Fibroblast of skin of left biceps (primary cell): ENCODE measurements around the gene IL12RB1.
"Not testable (repeated sequence)": the region's sequence is repeated elsewhere in the genome, so short reads cannot be mapped to it uniquely, and the experiment has no call there.

Experiments used
- DNase-seq, 2 experiments: peaks; one replicate each; pipeline ENCODE4 v3.0.0-alpha.2; 2013; ENCODE audit warnings: low read depth in 2 of 2

The IL12RB1 gene

DNA sequence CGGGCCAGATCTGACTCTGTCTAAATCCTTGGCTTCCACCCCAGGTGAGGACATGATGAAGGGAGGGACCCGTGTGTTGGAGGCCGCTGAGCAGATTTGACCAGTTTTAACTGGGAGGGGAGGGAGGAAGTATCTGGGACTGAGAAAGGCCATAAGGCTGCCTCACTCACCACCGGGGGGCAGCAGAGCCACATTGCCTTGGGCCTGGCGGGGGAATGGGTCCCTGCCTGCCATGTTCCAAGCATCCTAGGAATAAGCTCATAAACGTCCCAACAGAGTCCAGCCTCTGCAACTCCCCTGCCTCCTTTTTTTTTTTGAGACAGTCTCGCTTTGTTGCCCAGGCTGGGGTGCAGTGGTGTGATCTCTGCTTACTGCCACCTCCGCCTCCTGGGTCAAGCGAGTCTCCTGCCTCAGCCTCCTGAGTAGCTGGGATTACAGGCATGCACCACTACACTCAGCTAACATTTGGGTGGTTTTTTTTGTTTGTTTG, 26.3 kb upstream of the IL12RB1 start:
- DNase-seq, result peak; percentile 28 to 29

GRCh38 chr19:18110609-18111232, 24.0 kb upstream of the IL12RB1 start:
- no peak for DNase-seq

GRCh38 chr19:18109733-18110608, 23.2 kb upstream of the IL12RB1 start:
- no peak for DNase-seq

GRCh38 chr19:18109341-18109732, 22.6 kb upstream of the IL12RB1 start:
- DNase-seq, result no peak

GRCh38 chr19:18108897-18109296, 22.2 kb upstream of the IL12RB1 start:
- no peak for DNase-seq

DNA sequence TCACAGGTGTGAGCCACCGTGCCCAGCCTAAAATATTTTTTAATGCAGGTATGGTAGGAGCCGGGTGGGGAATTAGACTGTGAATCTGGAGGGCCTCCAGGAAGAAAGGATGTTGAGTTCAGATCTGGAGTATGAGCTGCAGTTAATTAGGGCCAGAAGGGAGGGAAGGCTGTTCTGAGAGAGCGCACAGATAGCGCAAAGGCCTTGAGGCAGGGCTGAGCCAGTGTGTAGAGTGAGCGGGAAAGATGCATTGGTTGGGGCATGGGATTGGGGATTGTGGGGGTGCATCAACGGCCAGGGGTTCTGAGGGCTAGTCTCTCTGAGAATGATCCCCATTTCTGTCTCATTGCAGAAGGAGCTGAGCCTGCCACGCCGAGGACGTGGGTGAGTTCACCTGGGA, 20.5 kb upstream of the IL12RB1 start:
- DNase-seq, result no peak

- DNase-seq, result not testable (repeated sequence)
Measured at GRCh38 chr19:18105259-18105658, 18.5 kb upstream of the IL12RB1 start.

DNA sequence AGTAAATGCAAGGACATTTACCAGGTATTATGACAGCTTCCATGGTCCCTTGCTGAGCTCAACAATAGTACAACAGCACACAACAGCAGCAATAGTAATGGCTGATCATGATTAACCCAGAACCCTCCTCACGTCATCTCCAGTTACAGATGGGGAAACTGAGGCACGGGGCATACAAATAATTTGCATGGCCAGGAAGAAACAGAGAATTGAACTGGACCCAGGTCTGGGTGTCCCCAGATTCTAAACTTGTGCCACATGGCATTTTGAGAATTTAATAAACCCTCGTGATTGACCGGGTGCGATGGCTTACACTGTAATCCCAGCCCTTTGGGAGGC, 18.0 kb upstream of the IL12RB1 start:
- DNase-seq, result no peak

- DNase-seq, result no peak
Measured at GRCh38 chr19:18102916-18103542, 16.3 kb upstream of the IL12RB1 start.

GRCh38 chr19:18101268-18101667, 14.5 kb upstream of the IL12RB1 start:
- DNase-seq, result no peak

DNA sequence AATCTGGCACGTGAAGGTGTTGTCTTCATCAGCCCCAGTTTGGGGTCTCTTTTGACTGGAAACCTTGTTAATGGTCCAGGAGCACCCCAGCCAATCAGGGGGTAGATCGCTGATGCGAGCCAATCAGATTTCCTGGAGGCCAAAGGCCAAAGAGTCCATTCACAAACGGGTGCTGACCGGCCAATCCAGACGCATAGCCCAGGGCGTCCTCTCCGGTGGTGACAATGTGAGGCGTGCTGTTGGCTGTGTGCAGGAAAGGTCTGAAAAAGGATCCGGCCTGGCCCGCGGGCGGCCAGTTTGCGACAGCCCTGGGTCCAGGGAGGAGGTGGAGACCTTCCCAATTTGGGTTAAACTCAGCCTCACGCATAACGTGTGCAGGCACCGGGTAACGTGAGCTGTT, 14.0 kb upstream of the IL12RB1 start:
- DNase-seq, result no peak

- DNase-seq, result no peak
Measured at GRCh38 chr19:18099623-18099995, 12.9 kb upstream of the IL12RB1 start.

- DNase-seq, result no peak
Measured at GRCh38 chr19:18098891-18099622, 12.3 kb upstream of the IL12RB1 start.

DNA sequence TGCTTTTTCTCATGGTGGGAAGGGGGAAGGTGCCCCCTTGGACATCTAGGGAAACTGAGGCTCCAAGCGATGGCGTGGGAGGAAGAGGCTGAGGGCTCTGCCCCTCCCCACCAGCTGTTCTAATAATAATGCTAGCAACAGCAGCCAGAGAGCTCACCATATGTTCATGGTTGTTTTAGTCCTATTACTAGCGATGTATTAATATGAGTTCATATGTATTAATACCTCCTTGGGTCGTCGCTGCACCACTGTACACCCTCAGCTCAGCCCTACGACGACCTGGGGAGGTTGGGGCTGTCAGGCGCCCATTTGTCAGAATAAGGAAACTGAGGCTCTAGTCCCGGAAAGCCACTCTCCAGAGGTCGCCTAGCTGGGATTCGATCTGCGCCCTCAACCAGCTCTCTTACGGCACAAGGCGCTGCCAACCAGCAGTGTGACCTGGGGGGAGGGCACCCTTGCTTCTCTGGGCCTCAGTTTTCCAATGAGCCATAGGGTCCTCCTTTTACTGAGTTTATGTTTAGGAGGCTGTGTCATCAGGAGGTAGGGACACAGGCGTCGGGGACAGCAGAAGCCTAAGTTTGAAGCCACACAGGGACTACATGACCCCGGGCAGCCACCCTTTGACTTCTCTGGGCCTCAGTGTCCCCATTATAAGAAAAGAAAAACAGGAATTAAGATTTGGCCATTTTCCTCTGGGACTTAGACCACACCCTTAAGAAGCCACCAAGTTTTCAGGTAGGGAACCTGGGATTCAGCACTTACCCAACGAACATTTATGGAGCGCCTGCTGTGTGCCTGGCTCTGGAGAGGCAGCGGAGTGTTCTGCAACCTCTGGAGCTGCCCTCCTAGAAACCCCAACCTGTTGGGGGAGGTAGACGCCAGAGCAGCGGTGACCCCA, 11.5 kb upstream of the IL12RB1 start:
- DNase-seq, result no peak

GRCh38 chr19:18097217-18097992, 10.7 kb upstream of the IL12RB1 start, which contains the start of gene MAST3:
TSS of gene MAST3 (plus strand) at chr19:18097778. CDS start at chr19:18097793, 15 bp downstream.
- DNase-seq, result peak; percentile 32 to 33

DNA sequence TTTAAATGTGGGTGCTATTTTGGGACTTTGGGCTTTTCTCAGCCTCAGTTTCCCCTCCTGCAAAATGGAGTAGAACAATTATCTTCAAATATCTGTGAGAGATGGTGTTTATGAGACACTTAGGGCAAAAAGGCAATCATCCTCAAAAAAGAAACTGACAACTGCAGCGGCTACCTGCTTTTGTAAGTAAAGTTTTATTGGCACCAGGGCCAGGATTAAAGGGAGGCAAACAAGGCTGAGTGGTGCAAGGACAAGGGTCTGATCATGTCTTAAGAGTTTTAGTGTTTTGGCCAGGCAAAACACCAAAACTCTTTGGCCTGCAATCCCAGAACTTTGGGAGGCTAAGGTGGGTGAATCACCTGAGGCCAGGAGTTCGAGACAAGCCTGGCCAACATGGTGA, 9.5 kb upstream of the IL12RB1 start:
- DNase-seq, result no peak

DNA sequence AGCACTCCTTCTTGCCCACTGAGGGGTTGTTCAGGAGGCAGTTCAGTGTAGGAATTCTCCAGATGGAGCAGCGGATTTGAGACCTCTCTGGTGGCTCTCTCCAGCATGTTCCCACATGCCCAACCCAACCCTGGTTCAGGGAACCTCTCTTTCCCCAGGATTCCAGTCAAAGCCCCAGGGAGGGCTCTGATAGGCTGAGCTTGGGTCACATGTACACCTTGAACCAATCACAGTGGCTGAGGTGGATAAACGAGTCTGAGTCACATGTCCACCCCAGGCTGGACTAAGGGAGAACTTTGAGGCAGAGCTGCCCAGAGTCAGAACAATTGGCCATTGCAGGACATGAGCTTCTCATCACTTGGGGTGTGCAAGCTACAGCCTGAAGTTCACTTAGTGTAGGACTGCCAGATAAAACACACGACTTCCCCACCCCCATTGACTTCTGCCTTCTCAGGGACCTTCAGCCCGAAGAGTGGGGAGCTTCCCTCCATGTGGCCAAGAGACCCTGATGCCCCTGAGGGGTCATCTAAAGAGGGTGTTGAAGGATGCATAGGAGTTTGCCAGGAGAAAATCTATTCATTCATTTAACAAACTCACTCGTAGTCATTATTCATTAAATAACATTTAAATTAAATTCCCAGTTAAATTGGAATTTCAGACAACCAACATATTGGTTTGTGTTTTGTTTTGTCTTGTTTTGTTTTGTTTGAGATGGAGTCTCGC, 6.9 kb upstream of the IL12RB1 start:
- DNase-seq, result no peak

DNA sequence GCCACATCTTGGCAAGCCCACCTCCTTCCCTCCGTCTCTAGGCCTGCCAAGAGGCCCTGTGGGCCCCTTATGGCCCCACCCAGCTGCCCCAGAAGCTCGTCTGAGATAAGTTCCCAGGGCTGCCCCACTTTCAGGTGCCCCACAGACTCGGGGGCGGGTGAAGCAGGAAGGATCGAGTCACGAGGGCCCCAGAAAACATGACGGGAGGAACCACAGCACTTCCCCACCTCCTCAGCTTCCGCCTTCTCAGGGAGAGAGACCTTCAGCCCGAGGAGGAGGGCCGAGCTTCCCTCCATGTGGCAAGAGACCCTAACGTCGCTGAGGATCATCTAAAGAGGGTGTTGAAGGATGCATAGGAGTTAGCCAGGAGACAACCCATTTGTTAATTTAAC, 4.5 kb upstream of the IL12RB1 start:
- DNase-seq, result no peak

DNA sequence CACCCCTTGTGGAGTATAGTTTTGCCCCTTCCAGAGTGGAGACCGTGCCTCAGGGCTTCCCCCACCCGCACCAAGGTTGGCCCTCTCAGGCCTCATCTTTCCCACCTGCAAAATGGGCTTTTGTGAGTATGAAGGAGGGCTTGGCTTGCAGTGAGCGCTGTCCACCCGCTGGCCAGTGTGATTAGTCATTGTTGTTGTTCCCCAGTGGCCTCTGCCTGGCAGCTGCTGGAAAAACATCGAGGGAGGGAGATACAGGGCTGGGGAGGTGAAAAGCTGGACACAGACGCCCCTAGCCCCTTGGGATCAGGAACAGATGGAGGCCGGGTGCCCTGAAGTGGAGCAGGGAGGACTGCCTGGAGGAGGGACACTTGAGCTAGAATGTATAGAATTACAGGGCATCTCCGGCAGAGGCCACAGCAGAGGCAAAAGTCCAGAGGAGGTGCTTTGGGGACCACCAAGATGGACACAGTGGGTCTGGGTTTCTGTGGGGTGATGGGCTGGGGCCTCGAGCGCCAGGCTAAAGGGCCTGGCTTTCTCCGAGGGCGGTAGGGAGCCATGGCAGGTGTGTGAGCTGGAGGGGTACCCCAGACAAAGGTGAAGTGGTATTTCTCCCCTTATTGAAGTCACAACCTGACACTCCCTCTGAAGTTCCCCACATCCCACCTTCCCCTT, 3.9 kb upstream of the IL12RB1 start:
- DNase-seq, result no peak
